CD4-positive, alpha-beta T cell (primary cell): ENCODE data around the gene C13orf46. TPM values are rescaled to one million over a fixed set of nuclear protein-coding genes. Genes with fewer than 3 reads are reported as not detected.

Experiments
- ATAC-seq: fragments of 200-7000 bp; cut with Tn5 transposase; one replicate; pipeline ENCODE4 v1.10.0; 2022; ENCODE audit warnings: mild to moderate bottlenecking; ENCODE audit not compliant: poor library complexity
- CTCF ChIA-PET: fragments of 350-600 bp; sonication (Branson Sonifier 250); formaldehyde crosslinking; loops from one replicate; lab custom pipeline; 2021; ENCODE audit warnings: antibody characterized with exemption, inconsistent platforms; lab: Charles Lee
- POLR2A ChIA-PET: fragments of 350-600 bp; sonication (Branson Sonifier 250); formaldehyde crosslinking; loops from one replicate; lab custom pipeline; 2021; ENCODE audit warnings: antibody characterized with exemption, inconsistent platforms; lab: Charles Lee
- DNase-seq, 14 experiments: peaks; one replicate each; pipeline ENCODE4 v3.0.0-alpha.2; 2013 to 2020; ENCODE audit warnings: mixed read lengths in 2 of 14
- H3K27ac ChIP-seq, 2 donors: one replicate each; pipeline versions ENCODE4 v1.5.1 to v1.7.0; 2013; ENCODE audit warnings: low read length in 2 of 2, low read depth in 1 of 2, mild to moderate bottlenecking in 1 of 2
- H3K27me3 ChIP-seq, 2 experiments: 1 replicate in 1 of 2; 2 replicates in 1 of 2; pipeline versions ENCODE4 v1.6.1 to v1.7.0; 2013; ENCODE audit warnings: low read length in 2 of 2, control low read depth in 1 of 2, mild to moderate bottlenecking in 1 of 2, moderate library complexity in 1 of 2; ENCODE audit not compliant: insufficient read depth in 2 of 2, control insufficient read depth in 1 of 2
- H3K36me3 ChIP-seq: one replicate; pipeline ENCODE4 v1.6.1; 2013; ENCODE audit warnings: low read length, control low read depth; ENCODE audit not compliant: insufficient read depth
- H3K4me1 ChIP-seq: one replicate; pipeline ENCODE4 v1.6.1; 2013; ENCODE audit warnings: low read length, control low read depth; ENCODE audit not compliant: insufficient read depth
- H3K4me3 ChIP-seq: one replicate; pipeline ENCODE4 v1.5.1; 2013; ENCODE audit warnings: mild to moderate bottlenecking, low read length, moderate library complexity
- H3K9me3 ChIP-seq, 2 experiments: 1 replicate in 1 of 2; 2 replicates in 1 of 2; pipeline versions ENCODE4 v1.6.1 to v1.7.0; 2013; ENCODE audit warnings: low read length in 2 of 2, mild to moderate bottlenecking in 2 of 2, control low read depth in 1 of 2, moderate library complexity in 1 of 2; ENCODE audit not compliant: control insufficient read depth in 1 of 2, insufficient read depth in 1 of 2
- H3K27ac Mint-ChIP-seq: one replicate; pipeline ENCODE4 v1.8.0; 2020; ENCODE audit warnings: mixed read lengths
- H3K27me3 Mint-ChIP-seq: one replicate; pipeline ENCODE4 v1.8.0; 2021; ENCODE audit warnings: mixed read lengths
- H3K36me3 Mint-ChIP-seq: one replicate; pipeline ENCODE4 v1.8.0; 2021; ENCODE audit warnings: low read depth, mixed read lengths
- H3K4me1 Mint-ChIP-seq: one replicate; pipeline ENCODE4 v1.8.0; 2021; ENCODE audit warnings: low read depth, mixed read lengths
- H3K4me3 Mint-ChIP-seq: one replicate; pipeline ENCODE4 v1.8.0; 2020; ENCODE audit warnings: mild to moderate bottlenecking, mixed read lengths
- H3K9me3 Mint-ChIP-seq: one replicate; pipeline ENCODE4 v1.8.0; 2020; ENCODE audit warnings: mixed read lengths
- CTCF ChIP-seq: fragments of 200-600 bp; IDR thresholded peaks from one replicate; pipeline ENCODE4 v1.8.0; 2022; ENCODE audit warnings: antibody characterized with exemption, mild to moderate bottlenecking
- intact Hi-C, 2 experiments: fragments of 100-400 bp; cut with DNase I in 1 of 2; cut with micrococcal nuclease in 1 of 2; formaldehyde crosslinking; loops; one replicate each; pipeline versions ENCODE4 v1.15.1 to v1.9.0; 2023 to 2025; cut with DNase I, micrococcal nuclease
- total RNA-seq, 174 experiments: library from RNA in 2 of 174; stranded (reverse) in 2 of 174; gene quantifications; one replicate each; pipeline ENCODE4 v1.2.3 and lab custom pipeline; 2021 to 2026

C13orf46 gene
- total RNA-seq, 2 experiments from 2014 or later, result 19.3 to 19.7 TPM

- no peak overlapping the region for H3K4me3 ChIP-seq
- intact Hi-C loops, result no loop called here
- no peaks in the 10 kb centered on the region for H3K4me1 ChIP-seq
- no peak overlapping the region for H3K27ac Mint-ChIP-seq
- CTCF ChIA-PET, result no interaction called here
- POLR2A ChIA-PET, result no interaction called here
- DNase-seq, result no peak
- peaks cover 37% of the 10 kb centered on the region for H3K36me3 Mint-ChIP-seq
- peaks cover 51% of the 10 kb centered on the region for H3K36me3 ChIP-seq
- ATAC-seq, result no peak
- no peaks in the 10 kb centered on the region for H3K9me3 ChIP-seq
- no peak overlapping the region for H3K27ac ChIP-seq
- no peaks in the 10 kb centered on the region for H3K27me3 Mint-ChIP-seq
- TF ChIP-seq CTCF, result no peak
- H3K27me3 ChIP-seq, result no peaks in the 10 kb centered on the region
- no peaks in the 10 kb centered on the region for H3K4me1 Mint-ChIP-seq
- no peak overlapping the region for H3K4me3 Mint-ChIP-seq
- H3K9me3 Mint-ChIP-seq, result no peaks in the 10 kb centered on the region
These were observed 2.9 kb downstream of the C13orf46 start for GRCh38 chr13:113970810-113971470.

- Mint-ChIP-seq H3K27ac (no peak overlapping the region), H3K9me3 (no peaks in the 10 kb centered on the region), H3K4me1 (no peaks in the 10 kb centered on the region), H3K36me3 (peaks cover 28% of the 10 kb centered on the region), H3K4me3 (no peak overlapping the region), H3K27me3 (no peaks in the 10 kb centered on the region)
- ChIA-PET POLR2A (no interaction called here), CTCF (no interaction called here)
- TF ChIP-seq CTCF, result no peak
- Histone ChIP-seq H3K4me1 (no peaks in the 10 kb centered on the region), H3K9me3 (no peaks in the 10 kb centered on the region), H3K4me3 (no peak overlapping the region), H3K36me3 (peaks cover 42% of the 10 kb centered on the region), H3K27ac (no peak overlapping the region), H3K27me3 (no peaks in the 10 kb centered on the region)
- ATAC-seq (no peak), DNase-seq (no peak)
- intact Hi-C loops, result loop anchor here in 1 of 2 experiments (5.0 kb wide), 1 partner anchor 42 kb away; no protein-coding TSS in a partner anchor
These were observed 3.8 kb downstream of the C13orf46 start for GRCh38 chr13:113969973-113970611.

GRCh38 chr13:113969311-113969972 lies 4.4 kb downstream of the C13orf46 start:
- Mint-ChIP-seq H3K27ac (no peak overlapping the region), H3K4me1 (no peaks in the 10 kb centered on the region), H3K4me3 (no peak overlapping the region), H3K27me3 (no peaks in the 10 kb centered on the region), H3K36me3 (peaks cover 22% of the 10 kb centered on the region), H3K9me3 (no peaks in the 10 kb centered on the region)
- DNase-seq, result no peak
- no peaks in the 10 kb centered on the region for H3K4me1 ChIP-seq
- H3K4me3 ChIP-seq, result no peak overlapping the region
- peaks cover 36% of the 10 kb centered on the region for H3K36me3 ChIP-seq
- ATAC-seq, result no peak
- ChIA-PET POLR2A (no interaction called here), CTCF (no interaction called here)
- no peak for TF ChIP-seq CTCF
- no peaks in the 10 kb centered on the region for H3K27me3 ChIP-seq
- intact Hi-C loops, result loop anchor here in 1 of 2 experiments (5.0 kb wide), 1 partner anchor 43 kb away; no protein-coding TSS in a partner anchor
- H3K9me3 ChIP-seq, result no peaks in the 10 kb centered on the region
- no peak overlapping the region for H3K27ac ChIP-seq
